Duodenal mucosa (tissue), 2 donors: ENCODE data around the gene NID2.
A peak's percentile ranks its signal among the peaks of the same experiment; 100 is the strongest.

Experiments used
- H3K27ac ChIP-seq: one replicate; pipeline ENCODE4 v1.7.0; 2013; ENCODE audit warnings: low read depth, low read length
- H3K27me3 ChIP-seq, 2 donors: one replicate each; pipeline ENCODE4 v1.7.0; 2013; ENCODE audit warnings: low read length in 2 of 2, control low read depth in 1 of 2; ENCODE audit not compliant: insufficient read depth in 2 of 2, control insufficient read depth in 1 of 2
- H3K36me3 ChIP-seq, 2 donors: one replicate each; pipeline ENCODE4 v1.7.0; 2013; ENCODE audit warnings: low read length in 2 of 2, control low read depth in 1 of 2; ENCODE audit not compliant: insufficient read depth in 2 of 2, control insufficient read depth in 1 of 2
- H3K4me1 ChIP-seq, 2 donors: one replicate each; pipeline ENCODE4 v1.7.0; 2013; ENCODE audit warnings: low read length in 2 of 2, control low read depth in 1 of 2; ENCODE audit not compliant: insufficient read depth in 2 of 2, control insufficient read depth in 1 of 2
- H3K4me3 ChIP-seq, 2 donors: one replicate each; pipeline ENCODE4 v1.7.0; 2013; ENCODE audit warnings: low read length in 2 of 2, low read depth in 1 of 2
- H3K9ac ChIP-seq, 2 donors: one replicate each; pipeline ENCODE4 v1.7.0; 2013; ENCODE audit warnings: low read length in 2 of 2, low read depth in 1 of 2
- H3K9me3 ChIP-seq, 2 donors: one replicate each; pipeline ENCODE4 v1.7.0; 2013; ENCODE audit warnings: low read length in 2 of 2, control low read depth in 1 of 2; ENCODE audit not compliant: control insufficient read depth in 1 of 2

NID2 gene

DNA sequence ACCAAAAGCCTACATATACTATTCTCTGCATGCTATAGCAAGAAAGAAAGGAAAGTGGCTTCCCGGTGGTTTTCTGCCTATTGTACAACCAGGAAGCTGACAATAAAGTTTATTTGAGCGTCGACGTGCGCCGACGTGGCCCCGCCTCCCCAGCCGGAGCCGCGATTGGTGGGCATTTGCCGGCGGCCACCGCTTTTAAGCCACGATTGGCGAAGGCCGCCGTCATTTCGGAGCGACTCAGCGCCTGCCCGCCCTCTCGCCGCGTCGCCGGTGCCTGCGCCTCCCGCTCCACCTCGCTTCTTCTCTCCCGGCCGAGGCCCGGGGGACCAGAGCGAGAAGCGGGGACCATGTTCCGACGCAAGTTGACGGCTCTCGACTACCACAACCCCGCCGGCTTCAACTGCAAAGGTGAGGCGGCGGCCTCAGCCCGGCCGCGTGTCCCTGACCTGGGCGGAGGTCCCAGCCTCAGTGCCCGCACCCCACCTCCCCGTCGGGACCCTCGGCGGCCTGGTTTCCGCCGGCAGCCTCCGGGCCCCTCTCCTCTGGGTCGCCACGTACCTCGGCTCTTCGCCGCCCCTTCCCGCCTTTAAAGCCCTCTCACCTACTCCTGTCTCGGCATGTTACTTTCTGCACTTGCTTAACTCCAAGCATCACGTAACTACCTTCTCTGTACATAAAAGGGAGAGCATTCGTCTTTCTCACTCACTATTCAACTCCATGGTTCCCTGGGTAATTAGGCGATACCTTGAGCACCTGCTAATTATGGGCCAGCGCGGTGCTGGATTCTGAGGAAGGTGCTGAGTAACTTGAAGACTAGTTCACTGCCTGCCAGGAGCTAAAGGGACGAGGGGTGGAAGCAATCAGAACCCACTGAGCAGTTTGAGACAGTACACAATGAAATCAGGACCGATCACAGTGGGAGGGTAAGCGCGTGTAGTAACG, 79.3 kb downstream of the NID2 start, which contains the start of gene RTRAF:
Gene RTRAF (plus strand): TSS at position 254 of the 942 bp plus-strand sequence. CDS start 94 bp downstream, at position 348.
- H3K4me3 ChIP-seq: peak within 1 kb of the TSS; percentile 82 to 97
- no peaks in the 10 kb centered on the region for H3K9me3 ChIP-seq
- H3K36me3 ChIP-seq: peaks cover 5 to 25% of the 10 kb centered on the region in 2 donors
- no peaks in the 10 kb centered on the region for H3K27me3 ChIP-seq
- peaks cover 13 to 20% of the 10 kb centered on the region in 2 donors for H3K4me1 ChIP-seq
- H3K27ac ChIP-seq: peak within 1 kb of the TSS; percentile 67
- H3K9ac ChIP-seq: peak within 1 kb of the TSS; percentile 93 to 94

DNA sequence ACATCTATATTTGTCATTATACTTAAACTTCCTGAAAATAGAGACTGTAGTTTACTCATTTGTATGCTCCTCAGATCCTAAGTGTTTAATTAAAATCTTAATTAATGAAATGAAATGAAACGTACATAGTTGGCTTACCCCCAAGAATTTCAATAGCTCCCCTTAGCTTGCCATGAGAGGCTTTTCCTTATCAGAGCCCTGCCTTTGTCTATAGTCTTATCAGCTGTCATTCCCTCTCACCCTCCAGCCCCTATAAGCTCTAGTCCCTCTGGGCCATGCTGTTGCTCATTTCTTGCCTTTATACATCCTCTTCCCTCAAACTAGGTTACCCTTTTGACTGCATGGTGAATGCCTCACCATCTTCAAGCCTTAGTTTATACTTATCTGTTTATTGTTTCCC, 80.6 kb downstream of the NID2 start:
- Histone ChIP-seq H3K27me3 (no peaks in the 10 kb centered on the region), H3K27ac (no peak overlapping the region), H3K9me3 (no peaks in the 10 kb centered on the region), H3K36me3 (peaks cover 5 to 14% of the 10 kb centered on the region in 2 donors), H3K9ac (no peak overlapping the region), H3K4me3 (no peak overlapping the region), H3K4me1 (peaks cover 13 to 20% of the 10 kb centered on the region in 2 donors)

DNA sequence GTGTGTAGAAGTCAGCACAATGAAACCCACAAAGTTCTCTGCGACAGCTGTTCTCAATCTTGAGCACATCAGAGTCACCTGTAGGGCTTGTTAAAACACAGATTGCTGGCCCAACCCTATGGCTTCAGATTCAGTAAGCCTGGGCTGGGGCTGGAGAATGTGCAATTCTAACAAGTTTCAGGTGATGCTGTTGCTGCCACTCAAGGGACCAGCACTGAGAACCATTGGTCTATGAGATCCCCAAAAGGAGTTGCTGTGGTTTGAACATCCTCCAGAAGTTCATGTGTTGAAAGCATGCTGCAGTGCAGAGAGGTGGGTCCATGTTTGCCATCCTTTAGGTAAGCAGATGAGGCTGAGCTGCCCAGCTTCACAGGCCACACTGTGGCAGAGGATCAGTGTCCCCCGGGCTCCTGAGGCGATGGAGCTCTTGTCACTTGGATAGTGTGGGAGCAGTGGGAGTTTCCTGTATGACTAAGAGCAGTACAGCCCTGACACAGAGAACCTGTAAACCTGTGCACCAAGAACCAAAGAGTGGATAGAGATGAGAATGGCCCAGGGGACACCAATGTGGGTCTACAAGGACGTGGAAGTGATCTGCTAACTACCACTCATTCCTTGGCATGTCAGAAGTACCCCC, 87.5 kb downstream of the NID2 start:
- no peak overlapping the region for H3K9ac ChIP-seq
- no peaks in the 10 kb centered on the region for H3K27me3 ChIP-seq

DNA sequence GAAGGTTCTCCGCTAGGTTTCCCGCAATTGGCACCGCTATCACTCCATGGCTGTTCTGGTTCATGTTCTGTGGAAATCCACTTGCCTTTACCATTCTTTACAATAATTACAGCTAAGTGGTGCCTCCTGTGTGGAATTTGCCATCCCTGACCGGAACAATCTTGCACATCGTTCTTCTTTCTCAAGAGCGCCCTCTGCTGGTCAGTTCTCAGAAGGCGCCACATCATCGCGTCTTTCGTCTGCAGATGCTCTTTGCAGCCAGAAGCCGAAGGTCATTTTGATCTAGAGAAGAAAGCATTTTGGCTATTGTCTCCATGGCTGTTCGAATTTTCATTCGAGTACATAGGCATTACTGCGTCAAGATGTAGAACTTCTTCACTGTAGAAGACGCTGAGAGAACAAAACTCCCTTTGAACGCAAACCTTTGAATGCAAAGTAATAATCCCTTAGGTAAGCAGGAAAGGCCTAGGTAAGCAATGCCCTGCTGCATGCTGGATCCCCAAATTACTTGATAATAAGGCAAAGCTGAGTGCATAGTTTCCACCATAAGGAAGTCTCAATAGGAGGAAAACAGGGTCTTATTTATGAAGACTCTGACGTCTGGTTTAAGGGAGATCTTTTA, 89.7 kb downstream of the NID2 start:
- no peak overlapping the region for H3K4me3 ChIP-seq
- H3K9ac ChIP-seq: no peak overlapping the region
- no peaks in the 10 kb centered on the region for H3K4me1 ChIP-seq
- H3K36me3 ChIP-seq: no peaks in the 10 kb centered on the region
- no peak overlapping the region for H3K27ac ChIP-seq
- no peaks in the 10 kb centered on the region for H3K27me3 ChIP-seq
- H3K9me3 ChIP-seq: no peaks in the 10 kb centered on the region

More for the DNA sequence above, 87.5 kb downstream of the NID2 start:
- H3K36me3 ChIP-seq: no peaks in the 10 kb centered on the region
- H3K4me3 ChIP-seq: no peak overlapping the region
- no peak overlapping the region for H3K27ac ChIP-seq
- no peaks in the 10 kb centered on the region for H3K4me1 ChIP-seq
- no peaks in the 10 kb centered on the region for H3K9me3 ChIP-seq

DNA sequence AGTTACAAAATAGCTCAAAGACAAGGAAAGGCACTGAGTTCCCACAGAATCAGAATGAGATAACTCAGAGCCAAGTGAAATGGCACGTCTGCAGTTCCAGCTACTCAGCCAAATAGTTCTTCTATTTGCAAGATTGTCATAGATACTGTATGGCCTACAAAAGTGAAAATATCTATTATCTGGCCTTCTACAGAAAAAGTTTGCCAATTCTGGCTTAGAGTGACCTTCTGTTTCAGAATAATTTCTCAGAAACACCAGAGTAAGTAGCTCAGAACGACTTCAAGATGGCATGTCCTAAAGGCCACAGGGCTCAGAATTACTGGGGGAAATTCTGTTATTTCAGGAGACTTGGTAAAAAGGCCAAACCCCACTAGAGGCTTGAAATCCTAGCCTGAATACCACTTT, 90.2 kb downstream of the NID2 start:
- Histone ChIP-seq H3K4me1 (no peaks in the 10 kb centered on the region), H3K27ac (no peak overlapping the region), H3K9me3 (no peaks in the 10 kb centered on the region), H3K9ac (no peak overlapping the region), H3K27me3 (no peaks in the 10 kb centered on the region), H3K4me3 (no peak overlapping the region), H3K36me3 (no peaks in the 10 kb centered on the region)

DNA sequence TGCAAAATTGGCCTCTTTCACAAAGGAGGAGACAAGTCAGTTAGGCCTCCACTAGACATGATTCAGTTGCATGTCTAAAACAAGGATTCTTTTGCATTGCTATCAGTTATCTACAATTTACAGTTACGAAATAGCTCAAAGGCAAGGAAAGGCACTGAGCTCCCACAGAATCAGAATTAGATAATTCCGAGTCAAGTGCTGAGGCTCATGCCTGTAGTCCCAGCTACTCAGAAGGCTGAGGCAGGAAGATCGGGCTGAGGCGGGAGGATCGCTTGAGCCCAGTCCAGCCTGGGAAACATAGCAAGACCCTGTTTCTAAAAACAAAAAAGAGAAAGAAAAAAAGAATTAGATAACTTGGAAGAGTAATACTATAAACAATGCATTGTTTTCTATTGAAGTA, 91.8 kb downstream of the NID2 start:
- H3K9ac ChIP-seq: no peak overlapping the region
- no peaks in the 10 kb centered on the region for H3K9me3 ChIP-seq
- H3K36me3 ChIP-seq: no peaks in the 10 kb centered on the region
- H3K4me3 ChIP-seq: no peak overlapping the region
- no peaks in the 10 kb centered on the region for H3K27me3 ChIP-seq
- no peak overlapping the region for H3K27ac ChIP-seq
- H3K4me1 ChIP-seq: no peaks in the 10 kb centered on the region

DNA sequence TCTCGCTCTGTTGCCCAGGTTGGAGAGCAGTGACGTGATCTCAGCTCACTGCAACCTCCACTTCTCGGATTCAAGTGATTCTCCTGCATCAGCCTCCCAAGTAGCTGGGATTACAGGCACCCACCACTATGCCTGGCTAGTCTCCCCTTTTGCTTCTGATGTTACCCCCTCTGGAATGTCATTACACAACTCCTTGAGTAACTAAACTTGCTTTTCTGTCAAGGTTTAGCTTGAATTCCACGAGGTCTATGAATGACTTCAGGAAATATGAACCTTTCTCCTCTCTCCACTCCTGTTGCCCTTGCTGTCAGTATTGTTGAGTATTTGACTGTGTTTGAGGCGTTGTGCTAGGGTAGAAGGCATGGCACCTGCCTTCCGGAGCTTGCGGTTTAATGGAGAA, 96.3 kb downstream of the NID2 start:
- Histone ChIP-seq H3K27ac (no peak overlapping the region), H3K4me1 (no peaks in the 10 kb centered on the region), H3K36me3 (no peaks in the 10 kb centered on the region), H3K9me3 (no peaks in the 10 kb centered on the region), H3K4me3 (no peak overlapping the region), H3K27me3 (no peaks in the 10 kb centered on the region), H3K9ac (no peak overlapping the region)

DNA sequence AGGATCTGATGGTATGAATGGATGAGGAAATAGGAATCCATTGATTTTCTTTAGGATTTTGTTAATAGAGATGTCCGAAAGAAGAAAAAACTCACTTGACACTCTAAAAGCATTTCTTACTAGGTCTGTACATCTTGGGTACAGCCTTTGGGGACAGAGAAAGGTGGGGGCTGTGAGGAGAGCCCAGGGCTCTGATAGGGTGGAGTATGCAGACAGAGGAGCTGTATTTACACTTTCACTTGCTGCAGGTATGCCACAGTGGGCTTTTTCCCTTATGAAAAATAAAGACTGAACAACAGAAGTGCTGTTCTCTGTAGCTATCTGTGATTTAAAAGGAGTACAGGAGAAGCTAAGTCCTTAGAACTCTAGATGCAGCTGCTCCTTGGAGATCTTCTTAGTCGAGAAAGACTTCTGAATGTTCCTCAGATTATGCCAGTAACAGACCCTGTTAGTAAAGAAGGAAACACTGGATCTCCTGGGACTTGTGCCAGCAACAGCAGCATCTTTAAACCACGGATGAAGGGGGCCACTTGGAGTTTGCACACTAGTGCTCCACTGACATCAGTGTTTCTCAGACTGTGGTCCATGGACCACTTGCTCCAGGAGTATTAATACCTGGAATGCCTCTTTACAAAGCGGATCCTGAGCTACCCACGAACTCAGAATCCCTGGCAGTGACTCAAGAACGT, 98.9 kb downstream of the NID2 start:
- H3K27ac ChIP-seq: no peak overlapping the region
- no peaks in the 10 kb centered on the region for H3K27me3 ChIP-seq
- H3K9me3 ChIP-seq: no peaks in the 10 kb centered on the region
- no peak overlapping the region for H3K4me3 ChIP-seq
- no peak overlapping the region for H3K9ac ChIP-seq
- no peaks in the 10 kb centered on the region for H3K4me1 ChIP-seq
- H3K36me3 ChIP-seq: no peaks in the 10 kb centered on the region

DNA sequence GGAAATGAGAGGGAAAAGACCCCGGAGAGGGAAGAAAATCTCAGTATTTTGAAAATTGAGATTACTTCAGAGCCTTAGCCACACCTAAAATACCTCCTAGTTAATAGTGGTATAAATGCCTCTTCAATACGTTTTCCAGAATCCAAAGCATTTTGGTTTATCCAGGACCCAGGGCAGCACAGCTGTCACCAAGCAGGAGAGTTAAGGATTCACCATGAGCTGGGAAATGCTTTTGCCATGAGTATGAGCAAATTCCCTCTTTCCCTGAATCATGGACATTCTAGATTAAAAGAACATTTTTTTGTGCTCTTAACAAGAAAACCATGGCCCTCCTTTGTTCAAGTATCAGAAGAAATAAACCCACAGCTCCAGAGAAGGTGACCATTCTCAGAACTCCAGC, 101.3 kb downstream of the NID2 start:
- no peaks in the 10 kb centered on the region for H3K36me3 ChIP-seq
- H3K27me3 ChIP-seq: no peaks in the 10 kb centered on the region
- no peaks in the 10 kb centered on the region for H3K9me3 ChIP-seq
- H3K4me3 ChIP-seq: no peak overlapping the region
- no peaks in the 10 kb centered on the region for H3K4me1 ChIP-seq
- no peak overlapping the region for H3K27ac ChIP-seq
- no peak overlapping the region for H3K9ac ChIP-seq
